CD14-positive monocyte (primary cell): ENCODE results near the gene GLI3. TPM values are rescaled to one million over a fixed set of nuclear protein-coding genes. Genes with fewer than 3 reads are reported as not detected.

Source experiments
- DNase-seq, 3 donors: peaks; one replicate each; pipeline ENCODE4 v3.0.0-alpha.2; 2011 to 2022
- H2AFZ ChIP-seq: 2 replicates; pipeline ENCODE4 v1.6.0; 2012; ENCODE audit warnings: mild to moderate bottlenecking, low read depth, low read length, inconsistent platforms; ENCODE audit not compliant: insufficient read depth, poor library complexity, severe bottlenecking
- H3K27ac ChIP-seq, 2 donors: 1 replicate in 1 of 2; 2 replicates in 1 of 2; pipeline ENCODE4 v1.5.1; 2012 to 2013; ENCODE audit warnings: low read length in 2 of 2, control low read depth in 1 of 2, inconsistent platforms in 1 of 2, low read depth in 1 of 2, mild to moderate bottlenecking in 1 of 2
- H3K27me3 ChIP-seq, 2 donors: one replicate each; pipeline versions ENCODE4 v1.6.0 to v1.6.1; 2011 to 2013; ENCODE audit warnings: low read length in 2 of 2; ENCODE audit not compliant: control insufficient read depth in 2 of 2, insufficient read depth in 2 of 2
- H3K36me3 ChIP-seq, 2 donors: replicated peaks in 1 of 2; 1 replicate in 1 of 2; 2 replicates in 1 of 2; pipeline versions ENCODE4 v1.5.1 to v1.6.1; 2012 to 2013; ENCODE audit warnings: low read length in 2 of 2, control low read depth in 1 of 2, inconsistent platforms in 1 of 2, mild to moderate bottlenecking in 1 of 2; ENCODE audit not compliant: insufficient read depth in 2 of 2, control insufficient read depth in 1 of 2
- H3K4me1 ChIP-seq, 2 donors: 1 replicate in 1 of 2; 2 replicates in 1 of 2; pipeline versions ENCODE4 v1.5.1 to v1.6.1; 2012 to 2013; ENCODE audit warnings: low read length in 2 of 2, control low read depth in 1 of 2, inconsistent platforms in 1 of 2, mild to moderate bottlenecking in 1 of 2, moderate library complexity in 1 of 2; ENCODE audit not compliant: insufficient read depth in 2 of 2, control insufficient read depth in 1 of 2
- H3K4me2 ChIP-seq: replicated peaks from 2 replicates; pipeline ENCODE3; 2012; ENCODE audit warnings: low read length, moderate library complexity, mild to moderate bottlenecking; ENCODE audit not compliant: poor library complexity, severe bottlenecking; ENCODE audit errors: extremely low read depth
- H3K4me3 ChIP-seq, 3 experiments: fragments of 200-600 bp in 1 of 3; sonication (generic) in 1 of 3; replicated peaks in 1 of 3; 1 replicate in 2 of 3; 2 replicates in 1 of 3; pipeline ENCODE4 v1.5.1; 2011 to 2013; ENCODE audit warnings: low read length in 3 of 3, mild to moderate bottlenecking in 3 of 3, control low read depth in 2 of 3, low read depth in 2 of 3, inconsistent platforms in 1 of 3, moderate library complexity in 1 of 3
- H3K79me2 ChIP-seq: 2 replicates; pipeline ENCODE4 v1.6.0; 2012; ENCODE audit warnings: mild to moderate bottlenecking, control low read depth, inconsistent platforms, low read length, moderate library complexity; ENCODE audit not compliant: insufficient read depth
- H3K9ac ChIP-seq: 2 replicates; pipeline ENCODE4 v1.6.0; 2017; ENCODE audit warnings: low read length, mild to moderate bottlenecking; ENCODE audit not compliant: insufficient read depth, poor library complexity, severe bottlenecking
- H3K9me3 ChIP-seq, 2 donors: replicated peaks in 1 of 2; 1 replicate in 1 of 2; 2 replicates in 1 of 2; pipeline versions ENCODE4 v1.5.1 to v1.6.1; 2012 to 2013; ENCODE audit warnings: low read length in 2 of 2, control low read depth in 1 of 2; ENCODE audit not compliant: control insufficient read depth in 1 of 2, insufficient read depth in 1 of 2
- H4K20me1 ChIP-seq: 2 replicates; pipeline ENCODE4 v1.6.0; 2012; ENCODE audit warnings: mild to moderate bottlenecking, low read length, control low read depth, moderate library complexity; ENCODE audit not compliant: insufficient read depth
- H3K27ac Mint-ChIP-seq, 7 donors: one replicate each; pipeline ENCODE4 v1.8.0; 2020; ENCODE audit warnings: mild to moderate bottlenecking in 7 of 7, mixed read lengths in 7 of 7, moderate library complexity in 6 of 7, inconsistent platforms in 2 of 7
- H3K27me3 Mint-ChIP-seq, 3 donors: one replicate each; pipeline ENCODE4 v1.8.0; 2021 to 2022; ENCODE audit warnings: low read depth in 3 of 3, mild to moderate bottlenecking in 3 of 3, mixed read lengths in 3 of 3, moderate library complexity in 3 of 3, inconsistent platforms in 1 of 3
- H3K36me3 Mint-ChIP-seq, 2 donors: one replicate each; pipeline ENCODE4 v1.8.0; 2020; ENCODE audit warnings: mixed read lengths in 2 of 2, inconsistent platforms in 1 of 2, mild to moderate bottlenecking in 1 of 2
- H3K4me1 Mint-ChIP-seq: one replicate; pipeline ENCODE4 v1.8.0; 2020; ENCODE audit warnings: mild to moderate bottlenecking, mixed read lengths
- H3K4me3 Mint-ChIP-seq, 2 donors: one replicate each; pipeline ENCODE4 v1.8.0; 2020; ENCODE audit warnings: mild to moderate bottlenecking in 2 of 2, mixed read lengths in 2 of 2, moderate library complexity in 1 of 2
- H3K9me3 Mint-ChIP-seq, 7 donors: one replicate each; pipeline ENCODE4 v1.8.0; 2020 to 2022; ENCODE audit warnings: mixed read lengths in 7 of 7, mild to moderate bottlenecking in 6 of 7, moderate library complexity in 6 of 7, inconsistent platforms in 2 of 7
- CTCF ChIP-seq: fragments of 200-600 bp; IDR thresholded peaks from one replicate; pipeline ENCODE4 v1.8.0; 2022; ENCODE audit warnings: antibody characterized with exemption, mild to moderate bottlenecking
- WGBS: methylation state at CpG from one replicate; pipeline ENCODE4 v1.1.5; 2013; ENCODE audit warnings: missing lambda C conversion rate; ENCODE audit not compliant: insufficient coverage; 5-methylcytosine and 5-hydroxymethylcytosine counted together
- intact Hi-C, 2 donors: fragments of 100-400 bp; cut with micrococcal nuclease; formaldehyde crosslinking; loops; one replicate each; pipeline versions ENCODE4 v1.15.0 to v1.15.1; 2023
- polyA plus RNA-seq, 3 donors: library from polyadenylated mRNA; depleted of rRNA in 1 of 3; unstranded in 2 of 3; stranded (reverse) in 1 of 3; fragments of 300-500 nt in 2 of 3; fragments of >200 nt in 1 of 3; fragmentation: Illumina TruSeq in 2 of 3; gene quantifications; 1 replicate in 2 of 3; 2 replicates in 1 of 3; pipeline ENCODE4 v1.2.3, GENCODE V29; 2012 to 2021

The GLI3 gene
- polyA plus RNA-seq, 3 donors = not detected

GRCh38 chr7:41964183-41964753 lies 272.7 kb downstream of the GLI3 start:
- Mint-ChIP-seq H3K4me1 (peaks cover 3% of the 10 kb centered on the region), H3K4me3 (no peak overlapping the region), H3K27me3 (peaks cover 0 to 3% (median 3%) of the 10 kb centered on the region in 3 donors), H3K36me3 (no peaks in the 10 kb centered on the region), H3K27ac (no peak overlapping the region), H3K9me3 (peaks cover 0 to 15% (median 7%) of the 10 kb centered on the region in 7 donors)
- no peaks in the 10 kb centered on the region for H4K20me1 ChIP-seq
- H2AFZ ChIP-seq = no peak overlapping the region
- WGBS = 94% methylated on average over 15 of the region's 16 CpGs
- no peak overlapping the region for H3K27ac ChIP-seq
- no peaks in the 10 kb centered on the region for H3K36me3 ChIP-seq
- H3K27me3 ChIP-seq = no peaks in the 10 kb centered on the region
- no peak overlapping the region for H3K4me2 ChIP-seq
- H3K9me3 ChIP-seq = peaks cover 0 to 8% of the 10 kb centered on the region in 2 donors
- intact Hi-C loops = no loop called here
- no peak for TF ChIP-seq CTCF
- no peaks in the 10 kb centered on the region for H3K4me1 ChIP-seq
- DNase-seq = no peak
- H3K4me3 ChIP-seq = no peak overlapping the region
- no peak overlapping the region for H3K9ac ChIP-seq
- H3K79me2 ChIP-seq = no peaks in the 10 kb centered on the region

- Mint-ChIP-seq H3K4me3 (no peak overlapping the region), H3K27me3 (peaks cover 7 to 12% (median 10%) of the 10 kb centered on the region in 3 donors), H3K36me3 (no peaks in the 10 kb centered on the region), H3K9me3 (peaks cover 0 to 3% (median 0%) of the 10 kb centered on the region in 7 donors), H3K27ac (no peak overlapping the region), H3K4me1 (peaks cover 7% of the 10 kb centered on the region)
- H3K79me2 ChIP-seq = no peaks in the 10 kb centered on the region
- H2AFZ ChIP-seq = no peak overlapping the region
- peaks cover 0 to 5% of the 10 kb centered on the region in 2 donors for H3K4me1 ChIP-seq
- H3K27ac ChIP-seq = no peak overlapping the region
- H4K20me1 ChIP-seq = no peaks in the 10 kb centered on the region
- H3K9ac ChIP-seq = no peak overlapping the region
- intact Hi-C loops = no loop called here
- H3K36me3 ChIP-seq = no peaks in the 10 kb centered on the region
- H3K27me3 ChIP-seq = no peaks in the 10 kb centered on the region
- H3K9me3 ChIP-seq = no peaks in the 10 kb centered on the region
- 83% methylated on average over 2 of the region's 10 CpGs for WGBS
- TF ChIP-seq CTCF = no peak
- H3K4me3 ChIP-seq = no peak overlapping the region
- DNase-seq = no peak
- H3K4me2 ChIP-seq = no peak overlapping the region
Measured at GRCh38 chr7:41956705-41957104, 280.3 kb downstream of the GLI3 start.
